ENCODE data around the gene SLIT3.
"Not testable (repeated sequence)": the region's sequence is repeated elsewhere in the genome, so short reads cannot be mapped to it uniquely, and the experiment has no call there.

The SLIT3 gene

DNA sequence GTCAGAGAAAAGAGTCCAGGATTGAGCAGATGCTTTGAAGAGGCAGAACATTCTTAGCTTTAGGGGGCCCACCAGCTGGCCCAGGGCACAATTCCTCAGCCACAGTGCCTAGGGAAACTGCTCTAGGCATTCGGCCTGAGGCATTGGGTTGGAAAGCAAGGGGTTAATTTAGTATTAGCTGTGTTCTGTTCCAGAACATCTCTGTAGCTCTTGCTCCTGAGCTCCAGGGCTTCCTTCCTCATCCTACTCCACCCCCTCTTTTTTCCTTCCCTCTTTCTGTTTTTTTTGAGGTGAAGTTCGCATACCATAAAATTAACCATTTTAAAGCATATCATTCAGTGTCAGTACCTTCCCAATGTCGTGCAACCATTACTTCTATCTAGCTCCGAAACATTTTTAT, 647.3 kb downstream of the SLIT3 start:
- TF ChIP-seq GATA1 (IDR thresholded peaks at IDR 0.05; ENCODE audit: low read depth, low read length) = no peak
- no peak for TF ChIP-seq POLR2A (IDR thresholded peaks at IDR 0.05; ENCODE audit: low read length)
- no peak for DNase-seq

DNA sequence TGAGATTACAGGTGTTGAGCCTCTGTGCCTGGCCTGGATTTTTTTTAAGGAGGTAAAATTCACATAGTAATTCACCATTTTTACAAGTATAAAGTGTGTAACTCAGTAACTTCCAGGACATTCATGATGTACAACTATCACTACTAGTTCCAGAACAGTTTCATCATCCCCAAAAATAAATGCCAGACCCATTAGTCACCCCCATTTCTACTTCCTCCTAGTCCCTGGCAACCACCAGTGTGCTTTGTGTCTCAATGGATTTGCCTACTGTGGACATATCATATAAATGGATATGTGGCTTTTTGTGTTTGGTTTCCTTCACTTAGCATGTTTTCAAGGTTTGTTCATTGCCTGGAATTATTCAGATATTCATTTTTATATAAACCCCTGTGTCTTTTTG, 649.3 kb downstream of the SLIT3 start:
- TF ChIP-seq GATA1 (IDR thresholded peaks at IDR 0.05; ENCODE audit: low read depth, low read length) (no peak), POLR2A (IDR thresholded peaks at IDR 0.05; ENCODE audit: low read length) (no peak)
- no peak for DNase-seq

DNA sequence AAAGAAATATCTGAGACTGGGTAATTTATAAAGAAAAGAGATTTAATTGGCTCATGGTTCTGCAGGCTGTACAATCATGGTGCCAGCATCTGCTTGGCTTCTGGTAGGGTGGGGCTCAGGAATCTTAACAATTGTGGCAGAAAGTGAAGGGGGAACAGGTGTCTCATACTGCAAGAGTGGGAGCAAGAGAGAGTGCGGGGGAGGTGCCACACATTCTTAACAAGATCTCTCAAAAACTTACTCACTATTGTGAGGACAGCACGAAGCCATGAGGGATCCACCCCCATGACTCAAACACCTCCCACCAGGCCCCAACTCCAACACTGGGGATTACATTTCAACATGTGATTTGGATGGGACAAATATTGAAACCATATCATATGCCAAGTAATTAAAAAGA, 651.6 kb downstream of the SLIT3 start:
- TF ChIP-seq GATA1 (IDR thresholded peaks at IDR 0.05; ENCODE audit: low read depth, low read length) (no peak), POLR2A (IDR thresholded peaks at IDR 0.05; ENCODE audit: low read length) (no peak)
- no peak for DNase-seq

DNA sequence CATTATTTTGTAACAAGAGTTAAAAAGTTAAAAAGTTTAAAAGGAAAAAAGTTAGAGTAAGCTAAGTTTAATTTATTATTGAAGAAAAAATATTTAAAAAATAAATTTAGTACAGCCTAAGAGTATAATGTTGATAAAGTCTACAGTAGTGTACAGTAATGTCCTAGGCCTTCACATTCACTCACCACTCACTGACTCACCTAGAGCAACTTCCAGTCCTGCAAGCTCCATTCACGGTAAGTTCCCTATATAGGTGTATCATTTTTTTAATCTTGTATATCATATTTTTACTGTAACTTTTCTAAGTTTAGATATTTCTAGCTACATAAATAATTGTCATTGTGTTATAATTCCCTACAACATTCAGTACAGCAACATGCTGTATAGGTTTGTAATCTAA, 652.4 kb downstream of the SLIT3 start:
- no peak for TF ChIP-seq POLR2A (IDR thresholded peaks at IDR 0.05; ENCODE audit: low read length)
- no peak for TF ChIP-seq GATA1 (IDR thresholded peaks at IDR 0.05; ENCODE audit: low read depth, low read length)
- DNase-seq = no peak

DNA sequence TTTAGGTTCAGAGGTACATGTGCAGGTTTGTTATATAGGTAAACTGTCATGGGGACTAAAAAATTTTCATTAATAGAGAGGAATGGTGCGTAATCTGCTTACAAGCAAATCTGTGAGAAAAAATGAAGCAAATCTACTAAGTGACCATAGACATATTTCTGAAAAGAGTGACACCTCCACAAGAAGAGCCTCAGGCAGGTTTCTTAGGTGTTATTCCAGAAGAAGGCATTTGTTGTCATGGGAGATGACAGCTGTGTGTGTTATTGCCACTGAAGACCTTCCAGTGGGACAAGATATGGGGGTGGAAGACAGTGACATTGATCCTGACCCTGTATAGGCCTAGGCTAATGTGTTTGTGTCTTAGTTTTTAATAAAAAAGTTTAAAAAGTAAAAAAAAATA, 652.9 kb downstream of the SLIT3 start:
- DNase-seq = no peak
- no peak for TF ChIP-seq POLR2A (IDR thresholded peaks at IDR 0.05; ENCODE audit: low read length)
- TF ChIP-seq GATA1 (IDR thresholded peaks at IDR 0.05; ENCODE audit: low read depth, low read length) = no peak

DNA sequence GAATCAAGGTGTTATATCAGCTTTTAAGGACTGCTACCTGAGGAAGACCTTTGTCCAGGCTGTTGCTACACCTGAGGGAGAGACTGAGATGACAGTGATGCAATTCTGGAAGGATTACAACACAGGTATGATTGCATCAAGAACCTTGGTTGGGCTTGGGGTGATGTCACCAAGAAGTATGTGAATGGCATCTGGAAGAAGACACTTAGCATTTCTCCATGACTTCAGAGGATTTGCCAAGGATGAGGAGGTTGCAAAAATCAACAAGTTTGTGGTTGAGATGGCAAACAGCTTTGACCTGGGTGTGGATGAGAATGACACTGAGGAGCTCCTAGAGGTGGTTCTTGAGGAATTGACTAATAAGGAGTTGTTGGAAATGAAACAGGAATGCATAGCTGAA, 653.9 kb downstream of the SLIT3 start:
- DNase-seq = no peak
- no peak for TF ChIP-seq GATA1 (IDR thresholded peaks at IDR 0.05; ENCODE audit: low read depth, low read length)
- TF ChIP-seq POLR2A (IDR thresholded peaks at IDR 0.05; ENCODE audit: low read length) = no peak

DNA sequence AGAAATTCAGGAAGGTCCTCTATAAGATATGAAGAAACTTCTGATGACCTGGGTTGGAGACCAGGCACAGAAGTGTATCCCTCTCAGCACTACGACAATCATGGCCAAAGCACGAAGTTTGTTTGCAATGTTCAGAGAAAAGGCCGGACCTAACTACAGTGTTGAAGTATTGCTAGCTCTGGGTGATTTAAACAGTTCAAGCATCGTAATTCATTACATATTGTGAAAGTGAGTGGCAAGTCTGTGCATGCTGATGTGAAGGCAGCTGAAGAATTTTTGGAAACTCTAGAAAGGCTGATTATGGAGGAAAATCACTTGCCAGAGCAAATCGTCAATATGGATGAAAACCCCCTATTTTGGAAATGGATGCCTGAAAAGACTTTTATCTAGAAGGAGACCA, 654.6 kb downstream of the SLIT3 start:
- TF ChIP-seq GATA1 (IDR thresholded peaks at IDR 0.05; ENCODE audit: low read depth, low read length) (no peak), POLR2A (IDR thresholded peaks at IDR 0.05; ENCODE audit: low read length) (no peak)
- no peak for DNase-seq

DNA sequence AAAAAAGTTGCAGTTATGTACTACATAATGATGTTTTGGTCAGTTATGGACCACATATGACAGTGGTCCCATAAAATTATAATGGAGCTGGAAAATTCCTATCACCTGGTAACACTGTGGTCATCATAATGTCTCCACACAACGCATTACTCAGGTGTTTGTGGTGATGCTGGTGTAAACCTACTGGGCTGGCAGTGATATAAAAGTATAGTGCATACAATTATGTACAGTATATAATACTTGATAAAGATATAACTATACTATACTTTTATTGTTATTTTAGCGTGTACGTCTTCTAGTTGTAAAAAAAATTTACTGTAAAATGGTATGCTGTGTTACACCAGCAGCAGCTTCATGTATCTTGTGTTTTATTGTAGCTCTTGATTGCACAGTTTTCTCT, 655.7 kb downstream of the SLIT3 start:
- TF ChIP-seq POLR2A (IDR thresholded peaks at IDR 0.05; ENCODE audit: low read length) (no peak), GATA1 (IDR thresholded peaks at IDR 0.05; ENCODE audit: low read depth, low read length) (no peak)
- no peak for DNase-seq

DNA sequence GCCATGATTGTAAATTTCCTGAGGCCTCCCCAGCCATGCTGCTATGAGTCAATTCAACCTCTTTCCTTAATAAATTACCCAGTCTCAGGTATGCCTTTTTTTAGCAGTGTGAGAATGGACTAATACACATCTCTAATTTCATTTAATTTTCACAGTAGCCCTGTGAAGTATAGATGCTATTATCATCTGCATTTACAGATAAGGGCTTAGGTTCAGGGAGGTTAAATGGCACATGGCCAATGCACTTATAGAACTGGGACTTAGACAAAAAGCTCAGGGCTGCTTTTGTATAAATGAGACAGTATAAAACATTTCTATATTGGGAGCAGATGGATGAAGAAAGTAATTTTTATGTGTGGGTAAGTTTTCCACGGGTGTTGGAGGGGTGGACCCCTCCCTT, 658.9 kb downstream of the SLIT3 start:
- TF ChIP-seq GATA1 (IDR thresholded peaks at IDR 0.05; ENCODE audit: low read depth, low read length) = no peak
- TF ChIP-seq POLR2A (IDR thresholded peaks at IDR 0.05; ENCODE audit: low read length) = no peak
- DNase-seq = peak in 1 of 2 experiments; percentile 15

DNA sequence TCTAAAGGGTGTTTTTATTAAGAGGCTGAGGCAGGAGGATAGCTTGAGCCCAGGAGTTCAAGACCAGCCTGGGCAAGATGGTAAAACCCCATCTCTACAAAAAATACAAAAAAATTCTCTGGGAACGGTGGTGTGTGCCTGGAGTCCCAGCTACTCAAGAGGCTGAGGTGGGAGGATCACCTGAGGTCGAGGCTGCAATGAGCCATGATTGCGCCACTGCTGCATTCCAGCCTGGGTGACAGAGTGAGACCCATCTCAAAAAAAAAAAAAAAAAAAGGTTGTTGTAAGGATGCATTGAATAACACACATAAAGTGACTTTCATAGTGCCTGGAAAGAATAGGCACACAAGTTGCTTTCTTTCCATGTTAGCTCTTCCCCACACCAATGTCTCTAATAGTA, 662.1 kb downstream of the SLIT3 start:
- not testable (repeated sequence) for DNase-seq

DNA sequence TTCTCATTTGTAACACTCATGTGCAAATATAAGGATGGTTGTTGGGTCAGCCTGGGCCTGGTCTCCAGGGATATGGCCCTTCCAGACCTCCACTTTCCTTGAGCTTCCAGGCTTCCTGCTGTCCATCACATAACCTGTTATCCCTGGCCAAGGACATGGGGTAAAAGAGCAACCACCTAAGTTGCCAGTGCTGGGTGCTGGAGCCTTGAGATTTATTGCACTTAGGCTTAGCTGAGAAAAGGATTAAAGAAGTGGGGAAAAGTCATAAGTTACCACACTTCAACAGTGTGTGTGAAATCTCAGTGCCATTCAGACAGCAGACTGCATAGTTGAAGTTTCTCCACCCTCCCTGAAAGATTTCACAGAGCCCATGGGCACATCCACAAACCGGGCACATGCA, 663.1 kb downstream of the SLIT3 start:
- TF ChIP-seq GATA1 (IDR thresholded peaks at IDR 0.05; ENCODE audit: low read depth, low read length) (no peak), POLR2A (IDR thresholded peaks at IDR 0.05; ENCODE audit: low read length) (no peak)

DNA sequence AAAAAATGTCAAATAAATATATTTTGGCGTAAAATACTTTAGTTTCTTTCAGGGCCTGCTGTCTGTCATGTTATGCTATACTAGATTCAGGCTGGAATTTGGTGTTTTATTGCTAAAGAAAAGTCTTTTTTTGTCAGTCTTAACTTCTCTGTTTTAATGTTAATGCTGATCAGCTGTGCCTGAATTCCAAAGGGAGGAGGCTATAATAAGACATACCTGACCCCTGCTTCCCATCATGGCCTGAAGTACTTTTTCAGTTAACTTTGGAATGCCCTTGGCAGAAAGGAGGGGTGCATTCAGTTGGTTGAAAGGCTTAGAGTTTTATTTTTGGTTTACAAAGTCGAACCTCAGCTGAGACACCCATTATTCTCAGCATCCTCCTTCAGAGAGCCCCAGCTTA, 663.7 kb downstream of the SLIT3 start:
- DNase-seq = no peak
- TF ChIP-seq GATA1 (IDR thresholded peaks at IDR 0.05; ENCODE audit: low read depth, low read length) (no peak), POLR2A (IDR thresholded peaks at IDR 0.05; ENCODE audit: low read length) (no peak)

More for the DNA sequence above, 663.1 kb downstream of the SLIT3 start:
- no peak for DNase-seq

DNA sequence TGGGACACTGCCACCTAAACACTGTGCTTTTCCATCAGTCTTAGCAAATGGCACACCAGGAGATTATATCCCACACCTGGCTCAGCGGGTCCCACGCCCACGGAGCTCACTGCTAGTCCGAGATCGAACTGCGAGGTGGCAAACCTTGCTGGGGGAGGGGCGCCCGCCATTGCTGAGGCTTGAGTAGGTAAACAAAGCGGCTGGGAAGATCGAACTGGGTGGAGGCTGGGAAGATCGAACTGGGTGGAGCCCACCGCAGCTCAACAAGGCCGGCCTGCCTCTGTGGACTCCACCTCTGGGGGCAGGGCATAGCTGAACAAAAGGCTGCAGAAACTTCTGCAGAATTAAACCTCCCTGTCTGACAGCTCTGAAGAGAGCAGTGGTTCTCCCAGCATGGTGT, 670.0 kb downstream of the SLIT3 start:
- DNase-seq = not testable (repeated sequence)

DNA sequence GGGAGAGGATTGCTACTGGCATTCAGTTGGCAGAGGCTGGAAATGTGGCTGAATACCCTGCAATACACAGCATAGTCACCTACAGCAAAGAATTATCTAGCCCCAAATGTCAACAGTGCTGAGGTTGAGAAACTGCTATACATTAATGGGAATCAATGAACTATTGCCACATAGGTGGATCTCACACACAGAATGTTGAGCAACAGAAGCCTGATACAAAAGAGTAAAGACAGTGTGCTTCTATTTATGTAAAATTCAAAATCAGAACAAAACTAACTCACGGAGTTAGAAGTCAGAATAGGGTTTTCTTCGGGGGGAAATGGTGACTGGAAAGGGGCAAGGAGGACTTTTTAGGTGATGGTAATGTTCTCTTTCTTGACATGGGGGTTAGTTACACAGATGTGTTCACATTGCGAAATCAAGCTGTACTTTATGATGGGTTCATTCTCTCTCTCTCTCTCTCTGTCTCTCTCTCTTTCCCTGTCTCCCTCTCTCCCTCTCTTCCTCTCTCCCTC, 676.0 kb downstream of the SLIT3 start:
- DNase-seq = no peak
- TF ChIP-seq POLR2A (IDR thresholded peaks at IDR 0.05; ENCODE audit: low read length) = no peak

DNA sequence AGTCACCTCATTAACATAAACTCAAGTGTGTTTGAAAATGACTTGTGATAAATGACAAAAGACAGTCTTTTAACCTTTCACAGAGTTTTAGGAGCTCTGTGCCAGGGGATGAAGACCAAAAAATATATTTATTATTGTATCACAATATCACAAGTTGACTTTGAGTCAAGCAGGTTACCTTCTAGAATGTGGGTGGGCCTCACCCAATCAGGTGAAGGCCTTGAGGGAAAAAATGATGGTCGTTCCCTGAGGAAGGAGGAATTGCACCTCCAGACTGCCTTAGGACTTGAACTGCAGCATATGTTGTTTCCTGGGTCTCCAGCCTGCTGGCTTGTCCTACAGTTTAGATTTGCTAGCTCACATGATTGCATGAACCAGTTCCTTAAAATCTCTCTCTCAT, 680.1 kb downstream of the SLIT3 start:
- no peak for DNase-seq
- TF ChIP-seq POLR2A (IDR thresholded peaks at IDR 0.05; ENCODE audit: low read length) = no peak
- no peak for TF ChIP-seq GATA1 (IDR thresholded peaks at IDR 0.05; ENCODE audit: low read depth, low read length)

DNA sequence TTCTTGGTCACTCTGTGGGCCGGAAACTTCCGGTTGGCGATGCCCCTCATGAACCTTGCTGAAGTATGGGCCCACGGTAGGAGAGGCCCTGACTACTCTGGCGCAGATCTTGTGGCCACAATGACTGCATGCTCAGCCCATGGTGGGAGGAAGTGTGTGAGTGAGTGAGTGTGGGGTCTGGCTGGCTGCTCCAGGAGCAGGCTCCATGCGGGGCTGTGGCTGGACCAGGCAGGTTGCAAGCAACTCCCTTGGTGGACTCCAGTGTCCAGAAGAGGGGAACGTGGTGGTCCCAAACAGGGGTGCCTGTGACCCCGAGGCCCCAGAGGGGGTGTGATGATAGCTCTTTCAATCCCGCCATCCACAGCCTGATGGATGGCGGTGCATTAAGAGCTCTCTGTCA, 686.3 kb downstream of the SLIT3 start:
- TF ChIP-seq POLR2A (IDR thresholded peaks at IDR 0.05; ENCODE audit: low read length) (no peak), GATA1 (IDR thresholded peaks at IDR 0.05; ENCODE audit: low read depth, low read length) (no peak)

More for the DNA sequence above, 686.3 kb downstream of the SLIT3 start:
- DNase-seq = no peak

Measured in erythroblast (primary cell).